WTC11 (cell line): Measurements from ENCODE around the gene LARP1. TPM values are rescaled to one million over a fixed set of nuclear protein-coding genes. Genes with fewer than 3 reads are reported as not detected.

Source experiments
- ATAC-seq: fragments of 200-7000 bp; cut with Tn5 transposase; 2 replicates; pipeline ENCODE4 v1.10.0; 2021; ENCODE audit warnings: mild to moderate bottlenecking, moderate library complexity
- CTCF ChIA-PET: fragments of 300-600 bp; sonication (Branson Sonifier 250); formaldehyde crosslinking; loops from one replicate; lab custom pipeline; 2021; ENCODE audit warnings: antibody characterized with exemption; lab: Charles Lee
- POLR2A ChIA-PET: fragments of 350-600 bp; sonication (Branson Sonifier 250); formaldehyde crosslinking; loops from one replicate; lab custom pipeline; 2021; ENCODE audit warnings: antibody characterized with exemption; lab: Charles Lee
- DNase-seq: peaks from one replicate; pipeline ENCODE4 v3.0.0; 2021; ENCODE audit warnings: low spot score
- H3K27ac Mint-ChIP-seq: 2 replicates; pipeline ENCODE4 v1.8.0; 2021; ENCODE audit warnings: mixed read lengths
- H3K27me3 Mint-ChIP-seq: 2 replicates; pipeline ENCODE4 v1.8.0; 2021; ENCODE audit warnings: low read depth, mild to moderate bottlenecking, moderate library complexity, mixed read lengths
- H3K36me3 Mint-ChIP-seq: 2 replicates; pipeline ENCODE4 v1.8.0; 2021; ENCODE audit warnings: mixed read lengths
- H3K4me1 Mint-ChIP-seq: 2 replicates; pipeline ENCODE4 v1.8.0; 2022; ENCODE audit warnings: mixed read lengths
- H3K4me3 Mint-ChIP-seq: 2 replicates; pipeline ENCODE4 v1.8.0; 2021; ENCODE audit warnings: mild to moderate bottlenecking, moderate library complexity, mixed read lengths
- H3K9me3 Mint-ChIP-seq: 2 replicates; pipeline ENCODE4 v1.8.0; 2021; ENCODE audit warnings: mixed read lengths
- ATF1 ChIP-seq: sonication (generic); formaldehyde crosslinking; IDR thresholded peaks from 2 replicates; pipeline ENCODE4 v1.8.1; 2023; ENCODE audit warnings: mild to moderate bottlenecking, moderate library complexity, missing genetic modification reagents
- CREM ChIP-seq: sonication (generic); formaldehyde crosslinking; IDR thresholded peaks from 2 replicates; pipeline ENCODE4 v1.8.1; 2022; ENCODE audit warnings: mild to moderate bottlenecking, missing genetic modification reagents, moderate library complexity
- FOXJ3 ChIP-seq: sonication (generic); formaldehyde crosslinking; IDR thresholded peaks from 2 replicates; pipeline ENCODE4 v1.9.0; 2021; ENCODE audit warnings: missing genetic modification reagents, mild to moderate bottlenecking, borderline replicate concordance
- GRHL2 ChIP-seq: fragments of 250-450 bp; sonication (Bioruptor Pico); IDR thresholded peaks from 2 replicates; pipeline ENCODE4 v1.8.0; 2022; ENCODE audit warnings: mild to moderate bottlenecking, moderate library complexity; ENCODE audit not compliant: insufficient replicate concordance, severe bottlenecking
- HMGA2 ChIP-seq: fragments of 250-450 bp; sonication (Bioruptor Pico); IDR thresholded peaks from 2 replicates; pipeline ENCODE4 v1.4.0; 2021; ENCODE audit warnings: mild to moderate bottlenecking, moderate library complexity
- JUN ChIP-seq: sonication (generic); formaldehyde crosslinking; IDR thresholded peaks from 2 replicates; pipeline ENCODE4 v1.8.0; 2023; ENCODE audit warnings: mild to moderate bottlenecking, missing genetic modification reagents
- KAT7 ChIP-seq: sonication (generic); formaldehyde crosslinking; IDR thresholded peaks from 2 replicates; pipeline ENCODE4 v1.8.1; 2023; ENCODE audit warnings: missing genetic modification reagents, mild to moderate bottlenecking, borderline replicate concordance
- MYBL2 ChIP-seq: sonication (generic); formaldehyde crosslinking; IDR thresholded peaks from 2 replicates; pipeline ENCODE4 v1.8.1; 2023; ENCODE audit warnings: mild to moderate bottlenecking, moderate library complexity, missing genetic modification reagents
- NFE2L1 ChIP-seq: sonication (generic); formaldehyde crosslinking; IDR thresholded peaks from 2 replicates; pipeline ENCODE4 v1.8.1; 2023; ENCODE audit warnings: missing genetic modification reagents
- NR1H2 ChIP-seq: sonication (generic); formaldehyde crosslinking; IDR thresholded peaks from 2 replicates; pipeline ENCODE4 v1.9.0; 2021; ENCODE audit warnings: mild to moderate bottlenecking, moderate library complexity, missing genetic modification reagents
- NR2C2 ChIP-seq: sonication (generic); formaldehyde crosslinking; IDR thresholded peaks from 2 replicates; pipeline ENCODE4 v1.8.0; 2022; ENCODE audit warnings: mild to moderate bottlenecking, missing genetic modification reagents
- PRRX2 ChIP-seq: fragments of 250-450 bp; sonication (Bioruptor Pico); IDR thresholded peaks from 2 replicates; pipeline ENCODE4 v1.8.0; 2021; ENCODE audit warnings: mild to moderate bottlenecking
- RORB ChIP-seq: fragments of 250-450 bp; sonication (Bioruptor Pico); IDR thresholded peaks from 2 replicates; pipeline ENCODE4 v1.9.0; 2021; ENCODE audit warnings: mild to moderate bottlenecking
- TEAD4 ChIP-seq: sonication (generic); formaldehyde crosslinking; IDR thresholded peaks from 2 replicates; pipeline ENCODE4 v1.8.0; 2022; ENCODE audit warnings: mild to moderate bottlenecking, missing genetic modification reagents
- ZNF317 ChIP-seq: sonication (generic); formaldehyde crosslinking; IDR thresholded peaks from 2 replicates; pipeline ENCODE4 v1.8.1; 2023; ENCODE audit warnings: low read depth, mild to moderate bottlenecking, moderate library complexity, missing genetic modification reagents, borderline replicate concordance
- ZNF423 ChIP-seq: fragments of 250-450 bp; sonication (Bioruptor Pico); IDR thresholded peaks from 2 replicates; pipeline ENCODE4 v2.1.2; 2022; ENCODE audit warnings: mild to moderate bottlenecking, moderate library complexity
- total RNA-seq: library from RNA; stranded (reverse); gene quantifications from 3 replicates; pipeline ENCODE4 v1.2.3, GENCODE V29; 2021
- TF ChIP-seq, protein P1 (sequence below): sonication (generic); formaldehyde crosslinking; IDR thresholded peaks from 2 replicates; pipeline ENCODE4 v1.8.1; 2022; ENCODE audit warnings: mild to moderate bottlenecking, missing genetic modification reagents, moderate library complexity, borderline replicate concordance
- TF ChIP-seq, protein P2 (sequence below): sonication (generic); formaldehyde crosslinking; IDR thresholded peaks from 2 replicates; pipeline ENCODE4 v1.8.0; 2023; ENCODE audit warnings: missing genetic modification reagents
- TF ChIP-seq, protein P3 (sequence below): sonication (generic); formaldehyde crosslinking; IDR thresholded peaks from 2 replicates; pipeline ENCODE4 v1.8.0; 2023; ENCODE audit warnings: missing genetic modification reagents, mild to moderate bottlenecking, borderline replicate concordance
- TF ChIP-seq, protein P4 (sequence below): sonication (generic); formaldehyde crosslinking; IDR thresholded peaks from 2 replicates; pipeline ENCODE4 v1.8.1; 2022; ENCODE audit warnings: missing genetic modification reagents, borderline replicate concordance
- TF ChIP-seq, protein P5 (sequence below): sonication (generic); formaldehyde crosslinking; IDR thresholded peaks from 2 replicates; pipeline ENCODE4 v1.8.1; 2023; ENCODE audit warnings: mild to moderate bottlenecking, moderate library complexity, missing genetic modification reagents
- TF ChIP-seq, protein P6 (sequence below): fragments of 250-450 bp; sonication (Bioruptor Pico); IDR thresholded peaks from 2 replicates; pipeline ENCODE4 v1.9.0; 2021; ENCODE audit warnings: mild to moderate bottlenecking
- TF ChIP-seq, protein P7 (sequence below): sonication (generic); formaldehyde crosslinking; IDR thresholded peaks from 2 replicates; pipeline ENCODE4 v1.8.1; 2022; ENCODE audit warnings: low read depth, mild to moderate bottlenecking, moderate library complexity, missing genetic modification reagents, borderline replicate concordance

LARP1 gene
- total RNA-seq, 1 experiment from 2014 or later, result 406 TPM

DNA sequence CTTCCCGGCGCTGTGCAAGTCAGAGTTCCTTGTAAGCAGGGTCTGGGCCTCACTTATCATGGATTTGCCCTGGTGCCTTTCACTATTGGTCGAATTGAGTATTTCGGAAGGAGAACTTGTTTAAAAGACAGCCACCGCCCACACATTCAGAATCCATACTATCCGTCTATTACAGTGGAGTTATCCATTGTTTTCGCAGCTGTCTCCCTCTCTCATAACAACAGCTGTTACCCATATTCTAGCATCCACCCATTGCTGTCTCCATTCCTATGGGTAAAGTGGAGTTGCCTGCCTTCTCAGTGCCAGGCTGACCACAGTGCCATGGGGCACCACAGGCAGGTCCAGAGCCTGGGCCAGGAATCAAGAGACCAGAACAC is 75.0 kb downstream of the LARP1 start:
- ChIA-PET CTCF (no interaction called here), POLR2A (interaction anchor here (0.5 kb wide), 1 partner anchor 16 kb away, joined by 4 read pairs; no protein-coding TSS in a partner anchor)
- H3K36me3 Mint-ChIP-seq, result peaks cover 32% of the 10 kb centered on the region
- H3K27ac Mint-ChIP-seq, result no peak overlapping the region
- no peaks in the 10 kb centered on the region for H3K4me1 Mint-ChIP-seq
- H3K4me3 Mint-ChIP-seq, result no peak overlapping the region
- H3K9me3 Mint-ChIP-seq, result no peaks in the 10 kb centered on the region
- TF ChIP-seq, protein P1, sequence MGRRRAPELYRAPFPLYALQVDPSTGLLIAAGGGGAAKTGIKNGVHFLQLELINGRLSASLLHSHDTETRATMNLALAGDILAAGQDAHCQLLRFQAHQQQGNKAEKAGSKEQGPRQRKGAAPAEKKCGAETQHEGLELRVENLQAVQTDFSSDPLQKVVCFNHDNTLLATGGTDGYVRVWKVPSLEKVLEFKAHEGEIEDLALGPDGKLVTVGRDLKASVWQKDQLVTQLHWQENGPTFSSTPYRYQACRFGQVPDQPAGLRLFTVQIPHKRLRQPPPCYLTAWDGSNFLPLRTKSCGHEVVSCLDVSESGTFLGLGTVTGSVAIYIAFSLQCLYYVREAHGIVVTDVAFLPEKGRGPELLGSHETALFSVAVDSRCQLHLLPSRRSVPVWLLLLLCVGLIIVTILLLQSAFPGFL, result no peak
- TF ChIP-seq, protein P2, sequence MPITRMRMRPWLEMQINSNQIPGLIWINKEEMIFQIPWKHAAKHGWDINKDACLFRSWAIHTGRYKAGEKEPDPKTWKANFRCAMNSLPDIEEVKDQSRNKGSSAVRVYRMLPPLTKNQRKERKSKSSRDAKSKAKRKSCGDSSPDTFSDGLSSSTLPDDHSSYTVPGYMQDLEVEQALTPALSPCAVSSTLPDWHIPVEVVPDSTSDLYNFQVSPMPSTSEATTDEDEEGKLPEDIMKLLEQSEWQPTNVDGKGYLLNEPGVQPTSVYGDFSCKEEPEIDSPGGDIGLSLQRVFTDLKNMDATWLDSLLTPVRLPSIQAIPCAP (CRISPR knock-in tag), result no peak
- TF ChIP-seq GRHL2 (CRISPR knock-in tag) (no peak), MYBL2 (CRISPR knock-in tag) (no peak), ZNF317 (CRISPR knock-in tag) (no peak), RORB (CRISPR knock-in tag) (no peak), ZNF423 (no peak), FOXJ3 (CRISPR knock-in tag) (no peak), TEAD4 (CRISPR knock-in tag) (no peak), JUN (CRISPR knock-in tag) (no peak), NR2C2 (CRISPR knock-in tag) (no peak), ATF1 (CRISPR knock-in tag) (no peak), PRRX2 (no peak), NFE2L1 (CRISPR knock-in tag) (no peak), KAT7 (no peak)
- TF ChIP-seq, protein P3, sequence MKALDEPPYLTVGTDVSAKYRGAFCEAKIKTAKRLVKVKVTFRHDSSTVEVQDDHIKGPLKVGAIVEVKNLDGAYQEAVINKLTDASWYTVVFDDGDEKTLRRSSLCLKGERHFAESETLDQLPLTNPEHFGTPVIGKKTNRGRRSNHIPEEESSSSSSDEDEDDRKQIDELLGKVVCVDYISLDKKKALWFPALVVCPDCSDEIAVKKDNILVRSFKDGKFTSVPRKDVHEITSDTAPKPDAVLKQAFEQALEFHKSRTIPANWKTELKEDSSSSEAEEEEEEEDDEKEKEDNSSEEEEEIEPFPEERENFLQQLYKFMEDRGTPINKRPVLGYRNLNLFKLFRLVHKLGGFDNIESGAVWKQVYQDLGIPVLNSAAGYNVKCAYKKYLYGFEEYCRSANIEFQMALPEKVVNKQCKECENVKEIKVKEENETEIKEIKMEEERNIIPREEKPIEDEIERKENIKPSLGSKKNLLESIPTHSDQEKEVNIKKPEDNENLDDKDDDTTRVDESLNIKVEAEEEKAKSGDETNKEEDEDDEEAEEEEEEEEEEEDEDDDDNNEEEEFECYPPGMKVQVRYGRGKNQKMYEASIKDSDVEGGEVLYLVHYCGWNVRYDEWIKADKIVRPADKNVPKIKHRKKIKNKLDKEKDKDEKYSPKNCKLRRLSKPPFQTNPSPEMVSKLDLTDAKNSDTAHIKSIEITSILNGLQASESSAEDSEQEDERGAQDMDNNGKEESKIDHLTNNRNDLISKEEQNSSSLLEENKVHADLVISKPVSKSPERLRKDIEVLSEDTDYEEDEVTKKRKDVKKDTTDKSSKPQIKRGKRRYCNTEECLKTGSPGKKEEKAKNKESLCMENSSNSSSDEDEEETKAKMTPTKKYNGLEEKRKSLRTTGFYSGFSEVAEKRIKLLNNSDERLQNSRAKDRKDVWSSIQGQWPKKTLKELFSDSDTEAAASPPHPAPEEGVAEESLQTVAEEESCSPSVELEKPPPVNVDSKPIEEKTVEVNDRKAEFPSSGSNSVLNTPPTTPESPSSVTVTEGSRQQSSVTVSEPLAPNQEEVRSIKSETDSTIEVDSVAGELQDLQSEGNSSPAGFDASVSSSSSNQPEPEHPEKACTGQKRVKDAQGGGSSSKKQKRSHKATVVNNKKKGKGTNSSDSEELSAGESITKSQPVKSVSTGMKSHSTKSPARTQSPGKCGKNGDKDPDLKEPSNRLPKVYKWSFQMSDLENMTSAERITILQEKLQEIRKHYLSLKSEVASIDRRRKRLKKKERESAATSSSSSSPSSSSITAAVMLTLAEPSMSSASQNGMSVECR (CRISPR knock-in tag), result no peak
- TF ChIP-seq, protein P4, sequence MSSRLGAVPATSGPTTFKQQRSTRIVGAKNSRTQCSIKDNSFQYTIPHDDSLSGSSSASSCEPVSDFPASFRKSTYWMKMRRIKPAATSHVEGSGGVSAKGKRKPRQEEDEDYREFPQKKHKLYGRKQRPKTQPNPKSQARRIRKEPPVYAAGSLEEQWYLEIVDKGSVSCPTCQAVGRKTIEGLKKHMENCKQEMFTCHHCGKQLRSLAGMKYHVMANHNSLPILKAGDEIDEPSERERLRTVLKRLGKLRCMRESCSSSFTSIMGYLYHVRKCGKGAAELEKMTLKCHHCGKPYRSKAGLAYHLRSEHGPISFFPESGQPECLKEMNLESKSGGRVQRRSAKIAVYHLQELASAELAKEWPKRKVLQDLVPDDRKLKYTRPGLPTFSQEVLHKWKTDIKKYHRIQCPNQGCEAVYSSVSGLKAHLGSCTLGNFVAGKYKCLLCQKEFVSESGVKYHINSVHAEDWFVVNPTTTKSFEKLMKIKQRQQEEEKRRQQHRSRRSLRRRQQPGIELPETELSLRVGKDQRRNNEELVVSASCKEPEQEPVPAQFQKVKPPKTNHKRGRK, result no peak
- ATAC-seq (no peak), DNase-seq (no peak)
- no peaks in the 10 kb centered on the region for H3K27me3 Mint-ChIP-seq

DNA sequence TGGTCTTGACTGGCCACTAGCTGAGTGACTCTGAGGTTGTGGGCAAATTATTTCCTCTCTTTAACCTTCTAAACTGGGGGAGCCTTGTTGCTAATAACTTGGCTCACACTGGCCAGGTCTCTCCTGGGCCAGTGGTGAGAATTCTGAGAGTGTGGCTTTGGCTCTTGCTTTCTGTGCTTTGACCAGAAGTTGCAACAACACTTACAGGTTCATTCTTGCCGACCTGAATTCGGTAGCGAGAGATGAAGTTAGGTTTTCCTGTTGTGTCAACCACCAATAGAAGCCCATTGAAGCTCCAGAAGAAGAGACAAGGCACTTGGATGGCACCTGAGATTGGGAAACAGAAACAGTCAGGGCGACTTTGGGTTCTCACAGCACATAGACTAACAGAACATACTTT is 75.4 kb downstream of the LARP1 start:
- H3K4me1 Mint-ChIP-seq, result no peaks in the 10 kb centered on the region
- no peak overlapping the region for H3K4me3 Mint-ChIP-seq
- no peaks in the 10 kb centered on the region for H3K27me3 Mint-ChIP-seq
- H3K9me3 Mint-ChIP-seq, result no peaks in the 10 kb centered on the region
- ATAC-seq (no peak), DNase-seq (no peak)
- ChIA-PET POLR2A (no interaction called here), CTCF (no interaction called here)
- H3K36me3 Mint-ChIP-seq, result peaks cover 32% of the 10 kb centered on the region
- H3K27ac Mint-ChIP-seq, result no peak overlapping the region
- TF ChIP-seq NR1H2 (CRISPR knock-in tag) (no peak), ZNF317 (CRISPR knock-in tag) (no peak), CREM (CRISPR knock-in tag) (no peak), HMGA2 (no peak), MYBL2 (CRISPR knock-in tag) (no peak), ATF1 (CRISPR knock-in tag) (no peak)
- TF ChIP-seq, protein P5, sequence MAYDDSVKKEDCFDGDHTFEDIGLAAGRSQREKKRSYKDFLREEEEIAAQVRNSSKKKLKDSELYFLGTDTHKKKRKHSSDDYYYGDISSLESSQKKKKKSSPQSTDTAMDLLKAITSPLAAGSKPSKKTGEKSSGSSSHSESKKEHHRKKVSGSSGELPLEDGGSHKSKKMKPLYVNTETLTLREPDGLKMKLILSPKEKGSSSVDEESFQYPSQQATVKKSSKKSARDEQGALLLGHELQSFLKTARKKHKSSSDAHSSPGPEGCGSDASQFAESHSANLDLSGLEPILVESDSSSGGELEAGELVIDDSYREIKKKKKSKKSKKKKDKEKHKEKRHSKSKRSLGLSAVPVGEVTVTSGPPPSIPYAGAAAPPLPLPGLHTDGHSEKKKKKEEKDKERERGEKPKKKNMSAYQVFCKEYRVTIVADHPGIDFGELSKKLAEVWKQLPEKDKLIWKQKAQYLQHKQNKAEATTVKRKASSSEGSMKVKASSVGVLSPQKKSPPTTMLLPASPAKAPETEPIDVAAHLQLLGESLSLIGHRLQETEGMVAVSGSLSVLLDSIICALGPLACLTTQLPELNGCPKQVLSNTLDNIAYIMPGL (CRISPR knock-in tag), result no peak
- TF ChIP-seq, protein P6, sequence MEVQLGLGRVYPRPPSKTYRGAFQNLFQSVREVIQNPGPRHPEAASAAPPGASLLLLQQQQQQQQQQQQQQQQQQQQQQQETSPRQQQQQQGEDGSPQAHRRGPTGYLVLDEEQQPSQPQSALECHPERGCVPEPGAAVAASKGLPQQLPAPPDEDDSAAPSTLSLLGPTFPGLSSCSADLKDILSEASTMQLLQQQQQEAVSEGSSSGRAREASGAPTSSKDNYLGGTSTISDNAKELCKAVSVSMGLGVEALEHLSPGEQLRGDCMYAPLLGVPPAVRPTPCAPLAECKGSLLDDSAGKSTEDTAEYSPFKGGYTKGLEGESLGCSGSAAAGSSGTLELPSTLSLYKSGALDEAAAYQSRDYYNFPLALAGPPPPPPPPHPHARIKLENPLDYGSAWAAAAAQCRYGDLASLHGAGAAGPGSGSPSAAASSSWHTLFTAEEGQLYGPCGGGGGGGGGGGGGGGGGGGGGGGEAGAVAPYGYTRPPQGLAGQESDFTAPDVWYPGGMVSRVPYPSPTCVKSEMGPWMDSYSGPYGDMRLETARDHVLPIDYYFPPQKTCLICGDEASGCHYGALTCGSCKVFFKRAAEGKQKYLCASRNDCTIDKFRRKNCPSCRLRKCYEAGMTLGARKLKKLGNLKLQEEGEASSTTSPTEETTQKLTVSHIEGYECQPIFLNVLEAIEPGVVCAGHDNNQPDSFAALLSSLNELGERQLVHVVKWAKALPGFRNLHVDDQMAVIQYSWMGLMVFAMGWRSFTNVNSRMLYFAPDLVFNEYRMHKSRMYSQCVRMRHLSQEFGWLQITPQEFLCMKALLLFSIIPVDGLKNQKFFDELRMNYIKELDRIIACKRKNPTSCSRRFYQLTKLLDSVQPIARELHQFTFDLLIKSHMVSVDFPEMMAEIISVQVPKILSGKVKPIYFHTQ (CRISPR knock-in tag), result no peak
- TF ChIP-seq, protein P7, sequence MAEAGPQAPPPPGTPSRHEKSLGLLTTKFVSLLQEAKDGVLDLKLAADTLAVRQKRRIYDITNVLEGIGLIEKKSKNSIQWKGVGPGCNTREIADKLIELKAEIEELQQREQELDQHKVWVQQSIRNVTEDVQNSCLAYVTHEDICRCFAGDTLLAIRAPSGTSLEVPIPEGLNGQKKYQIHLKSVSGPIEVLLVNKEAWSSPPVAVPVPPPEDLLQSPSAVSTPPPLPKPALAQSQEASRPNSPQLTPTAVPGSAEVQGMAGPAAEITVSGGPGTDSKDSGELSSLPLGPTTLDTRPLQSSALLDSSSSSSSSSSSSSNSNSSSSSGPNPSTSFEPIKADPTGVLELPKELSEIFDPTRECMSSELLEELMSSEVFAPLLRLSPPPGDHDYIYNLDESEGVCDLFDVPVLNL (CRISPR knock-in tag), result no peak
